ENCODE results near the gene CCDC179.

GRCh38 chr11:22903782-22904181 lies 43.5 kb upstream of the CCDC179 start:
- no peak for TF ChIP-seq CTCF (IDR thresholded peaks at IDR 0.05 in 2 of 3, conservative IDR thresholded peaks at IDR 0.05 in 1 of 3; ENCODE audit: insufficient read depth in 2 of 3, low read depth in 1 of 3, low read length in 3 of 3)
- no peak for TF ChIP-seq NONO (IDR thresholded peaks at IDR 0.05; ENCODE audit: low read depth in 2 of 2, low read length in 1 of 2)
- TF ChIP-seq RFX5 (IDR thresholded peaks at IDR 0.05; ENCODE audit: low read depth, low read length): no peak
- TF ChIP-seq ZNF133 (CRISPR knock-in tag; IDR thresholded peaks at IDR 0.05): no peak
- no peak for TF ChIP-seq EZH2 (IDR thresholded peaks at IDR 0.05; ENCODE audit: borderline replicate concordance, low read depth, low read length)
